Measurements from ENCODE around the gene NUFIP1.

NUFIP1 gene

DNA sequence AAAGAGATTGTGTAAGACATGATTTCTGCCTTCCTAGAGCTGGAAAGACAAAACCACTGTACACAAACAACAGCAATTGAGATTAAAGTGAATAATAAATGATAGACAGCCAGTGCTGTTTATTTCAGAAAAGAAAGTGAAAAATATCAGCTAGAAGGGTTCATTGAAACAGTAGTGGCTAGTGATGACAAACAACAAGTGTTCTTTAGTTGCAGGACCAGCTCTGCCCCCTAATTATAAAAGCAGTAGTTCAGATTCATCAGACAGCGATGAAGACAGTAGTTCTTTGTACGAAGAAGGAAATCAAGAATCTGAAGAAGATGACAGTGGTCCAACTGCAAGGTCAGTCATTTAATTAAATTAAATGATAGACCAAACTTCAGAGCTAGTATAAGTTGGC lies 14.8 kb upstream of the NUFIP1 start:
- Mint-ChIP-seq H3K27ac (no peak overlapping the region), H3K9me3 (no peaks in the 10 kb centered on the region), H3K4me3 (no peak overlapping the region), H3K36me3 (ENCODE audit: low read depth) (peaks cover 33% of the 10 kb centered on the region), H3K27me3 (ENCODE audit: low read depth) (no peaks in the 10 kb centered on the region), H3K4me1 (no peaks in the 10 kb centered on the region)
- TF ChIP-seq, protein P1, sequence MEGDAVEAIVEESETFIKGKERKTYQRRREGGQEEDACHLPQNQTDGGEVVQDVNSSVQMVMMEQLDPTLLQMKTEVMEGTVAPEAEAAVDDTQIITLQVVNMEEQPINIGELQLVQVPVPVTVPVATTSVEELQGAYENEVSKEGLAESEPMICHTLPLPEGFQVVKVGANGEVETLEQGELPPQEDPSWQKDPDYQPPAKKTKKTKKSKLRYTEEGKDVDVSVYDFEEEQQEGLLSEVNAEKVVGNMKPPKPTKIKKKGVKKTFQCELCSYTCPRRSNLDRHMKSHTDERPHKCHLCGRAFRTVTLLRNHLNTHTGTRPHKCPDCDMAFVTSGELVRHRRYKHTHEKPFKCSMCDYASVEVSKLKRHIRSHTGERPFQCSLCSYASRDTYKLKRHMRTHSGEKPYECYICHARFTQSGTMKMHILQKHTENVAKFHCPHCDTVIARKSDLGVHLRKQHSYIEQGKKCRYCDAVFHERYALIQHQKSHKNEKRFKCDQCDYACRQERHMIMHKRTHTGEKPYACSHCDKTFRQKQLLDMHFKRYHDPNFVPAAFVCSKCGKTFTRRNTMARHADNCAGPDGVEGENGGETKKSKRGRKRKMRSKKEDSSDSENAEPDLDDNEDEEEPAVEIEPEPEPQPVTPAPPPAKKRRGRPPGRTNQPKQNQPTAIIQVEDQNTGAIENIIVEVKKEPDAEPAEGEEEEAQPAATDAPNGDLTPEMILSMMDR (IDR thresholded peaks at IDR 0.05; ENCODE audit: unreplicated experiment in 3 of 3) = no peak

DNA sequence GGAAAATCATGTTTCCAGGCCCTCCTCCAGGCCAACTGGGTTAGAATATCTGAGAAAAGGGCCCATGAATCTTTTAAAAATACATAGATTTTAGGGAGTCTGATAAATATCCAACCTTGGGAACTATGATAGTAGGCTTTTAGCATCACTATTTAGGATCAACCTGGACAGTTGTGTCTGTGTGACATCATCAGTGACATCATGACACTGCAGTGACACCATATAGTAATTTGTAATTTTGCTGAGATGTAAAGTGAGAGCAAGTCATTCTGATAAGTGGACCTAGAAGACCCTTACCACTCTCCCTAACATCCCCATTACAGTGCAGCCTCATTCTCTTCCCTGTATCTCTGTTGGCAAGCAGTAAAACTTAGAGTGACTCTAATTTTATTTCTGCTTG lies 14.1 kb upstream of the NUFIP1 start:
- TF ChIP-seq, protein P1 (IDR thresholded peaks at IDR 0.05; ENCODE audit: unreplicated experiment in 3 of 3) = no peak
- Mint-ChIP-seq H3K4me1 (no peaks in the 10 kb centered on the region), H3K9me3 (no peaks in the 10 kb centered on the region), H3K4me3 (no peak overlapping the region), H3K27ac (no peak overlapping the region), H3K36me3 (ENCODE audit: low read depth) (peaks cover 33% of the 10 kb centered on the region), H3K27me3 (ENCODE audit: low read depth) (no peaks in the 10 kb centered on the region)

DNA sequence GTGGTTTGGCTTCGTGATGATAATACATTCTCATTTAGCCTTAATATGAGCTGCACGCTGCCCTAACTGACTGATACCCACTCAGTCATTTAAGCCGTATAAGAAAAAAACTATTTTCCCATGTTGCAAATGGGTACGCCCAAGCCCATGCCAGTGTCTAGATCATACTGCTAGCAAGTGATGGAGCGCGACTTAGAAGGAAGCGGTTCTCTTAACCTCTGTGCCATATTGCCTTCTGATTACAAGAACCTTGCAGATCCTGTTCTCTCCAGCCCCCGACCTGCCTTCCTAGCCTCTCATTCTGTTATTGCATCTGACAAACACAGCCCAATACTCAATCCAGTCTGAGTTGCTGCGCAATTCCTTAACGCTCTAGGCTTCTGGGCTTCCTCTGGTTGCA lies 670 bp upstream of the NUFIP1 start:
- Mint-ChIP-seq H3K27ac (peak overlapping the region; percentile 94 to 99 (median 94)), H3K9me3 (no peaks in the 10 kb centered on the region), H3K4me1 (peaks cover 43% of the 10 kb centered on the region), H3K4me3 (peak overlapping the region; percentile 99 to 100 (median 100)), H3K36me3 (ENCODE audit: low read depth) (peaks cover 33% of the 10 kb centered on the region), H3K27me3 (ENCODE audit: low read depth) (no peaks in the 10 kb centered on the region)
- TF ChIP-seq, protein P1 (IDR thresholded peaks at IDR 0.05; ENCODE audit: unreplicated experiment in 3 of 3) = no peak

DNA sequence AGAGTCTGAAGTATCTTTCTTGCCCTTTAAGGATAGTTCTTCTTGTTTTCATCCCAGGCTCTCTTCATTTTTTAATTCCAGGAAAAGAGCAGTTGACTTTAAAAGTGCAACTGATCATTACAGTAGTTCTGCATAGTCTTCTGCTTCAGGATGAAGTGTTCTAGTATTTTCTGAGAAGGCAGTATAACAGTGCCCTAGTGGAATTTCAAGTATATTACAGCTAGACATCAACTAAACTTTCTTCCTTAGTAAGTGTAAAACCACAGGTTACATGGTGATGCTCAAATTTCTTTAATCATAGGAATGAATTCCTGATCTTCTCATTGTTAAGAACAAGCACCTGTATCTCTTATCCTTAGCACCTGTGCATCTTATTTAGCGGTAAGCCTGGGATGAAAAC lies 10.9 kb downstream of the NUFIP1 start:
- H3K9me3 Mint-ChIP-seq = no peaks in the 10 kb centered on the region
- no peaks in the 10 kb centered on the region for H3K4me1 Mint-ChIP-seq
- H3K27ac Mint-ChIP-seq = no peak overlapping the region
- TF ChIP-seq, protein P1 (IDR thresholded peaks at IDR 0.05; ENCODE audit: unreplicated experiment in 3 of 3) = peak in 1 of 3 experiments; percentile 13
- H3K36me3 Mint-ChIP-seq (ENCODE audit: low read depth) = peaks cover 14% of the 10 kb centered on the region
- no peaks in the 10 kb centered on the region for H3K27me3 Mint-ChIP-seq (ENCODE audit: low read depth)
- H3K4me3 Mint-ChIP-seq = no peak overlapping the region

GRCh38 chr13:44976949-44977583 lies 12.2 kb downstream of the NUFIP1 start:
- Mint-ChIP-seq H3K36me3 (ENCODE audit: low read depth) (peaks cover 14% of the 10 kb centered on the region), H3K4me3 (no peak overlapping the region), H3K27me3 (ENCODE audit: low read depth) (no peaks in the 10 kb centered on the region), H3K27ac (no peak overlapping the region), H3K9me3 (no peaks in the 10 kb centered on the region), H3K4me1 (peaks cover 1% of the 10 kb centered on the region)
- TF ChIP-seq, protein P1 (IDR thresholded peaks at IDR 0.05; ENCODE audit: unreplicated experiment in 3 of 3) = no peak

DNA sequence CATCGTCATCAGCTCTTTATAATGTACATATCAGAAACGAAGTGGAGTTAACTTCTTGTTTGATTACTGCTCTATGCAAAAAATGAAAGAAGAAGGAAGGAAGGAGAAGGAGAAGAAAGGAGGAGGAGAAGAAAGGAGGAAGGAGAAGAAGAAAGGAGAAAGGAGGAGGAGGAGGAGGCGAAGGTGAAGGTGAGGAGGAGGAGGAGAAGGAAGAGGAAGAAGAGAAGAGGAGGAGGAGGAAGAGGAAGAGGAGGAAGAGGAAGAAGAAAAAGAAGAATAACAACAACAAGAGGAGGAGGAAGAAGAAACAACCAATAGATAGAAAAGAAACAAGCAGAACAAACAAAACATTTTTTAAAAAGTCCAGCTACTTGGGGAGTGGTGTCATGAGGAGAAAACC lies 13.1 kb downstream of the NUFIP1 start:
- H3K9me3 Mint-ChIP-seq = no peaks in the 10 kb centered on the region
- peaks cover 4% of the 10 kb centered on the region for H3K4me1 Mint-ChIP-seq
- H3K4me3 Mint-ChIP-seq = no peak overlapping the region
- H3K27me3 Mint-ChIP-seq (ENCODE audit: low read depth) = no peaks in the 10 kb centered on the region
- peaks cover 14% of the 10 kb centered on the region for H3K36me3 Mint-ChIP-seq (ENCODE audit: low read depth)
- H3K27ac Mint-ChIP-seq = no peak overlapping the region
- TF ChIP-seq, protein P1 (IDR thresholded peaks at IDR 0.05; ENCODE audit: unreplicated experiment in 3 of 3) = no peak

Data from nephron (organoid).